GM18499 (cell line): ENCODE data around the gene IZUMO2.

Experiments
- ATAC-seq: cut with Tn5 transposase; IDR thresholded peaks from one replicate; pipeline ENCODE4 v1.9.1; 2021; ENCODE audit warnings: moderate number of reproducible peaks; ENCODE audit not compliant: insufficient read depth, unreplicated experiment

IZUMO2 gene

DNA sequence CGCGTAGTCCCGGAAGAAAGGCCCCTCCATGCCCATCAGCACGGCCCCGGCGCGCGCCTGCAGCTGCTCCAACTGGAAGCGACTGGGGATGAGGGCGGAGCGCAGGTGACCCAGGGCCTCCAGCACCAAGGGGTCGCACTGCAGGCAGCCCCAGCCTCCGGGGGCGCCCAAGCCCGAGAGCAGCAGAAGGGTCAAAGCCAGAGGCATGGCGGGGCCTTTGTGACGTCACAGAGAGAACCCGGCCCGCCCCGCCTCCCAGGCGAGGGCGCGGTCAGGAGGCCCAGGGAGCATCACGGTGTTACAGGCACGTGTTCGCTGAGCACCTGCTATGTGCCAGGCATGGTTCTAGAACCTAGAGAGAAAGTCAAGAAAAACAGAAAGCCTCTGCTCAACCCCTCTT, at the start of gene IZUMO2:
IZUMO2 (minus strand) TSS at position 294 of the 400 bp plus-strand sequence; CDS start at position 207, 87 bp downstream.
- no peak for ATAC-seq

DNA sequence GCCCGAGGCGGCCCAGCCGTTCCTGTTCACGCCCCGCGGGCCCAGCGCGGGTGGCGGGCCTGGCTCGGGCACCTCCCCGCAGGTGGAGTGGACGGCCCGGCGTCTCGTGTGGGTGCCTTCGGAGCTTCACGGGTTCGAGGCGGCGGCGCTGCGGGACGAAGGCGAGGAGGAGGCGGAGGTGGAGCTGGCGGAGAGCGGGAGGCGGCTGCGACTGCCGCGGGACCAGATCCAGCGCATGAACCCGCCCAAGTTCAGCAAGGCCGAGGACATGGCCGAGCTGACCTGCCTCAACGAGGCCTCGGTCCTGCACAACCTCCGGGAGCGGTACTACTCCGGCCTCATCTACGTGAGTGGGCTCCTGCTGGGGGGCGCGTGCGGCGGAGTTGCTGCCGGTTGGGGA, 47.3 kb upstream of the IZUMO2 start:
- no peak for ATAC-seq

DNA sequence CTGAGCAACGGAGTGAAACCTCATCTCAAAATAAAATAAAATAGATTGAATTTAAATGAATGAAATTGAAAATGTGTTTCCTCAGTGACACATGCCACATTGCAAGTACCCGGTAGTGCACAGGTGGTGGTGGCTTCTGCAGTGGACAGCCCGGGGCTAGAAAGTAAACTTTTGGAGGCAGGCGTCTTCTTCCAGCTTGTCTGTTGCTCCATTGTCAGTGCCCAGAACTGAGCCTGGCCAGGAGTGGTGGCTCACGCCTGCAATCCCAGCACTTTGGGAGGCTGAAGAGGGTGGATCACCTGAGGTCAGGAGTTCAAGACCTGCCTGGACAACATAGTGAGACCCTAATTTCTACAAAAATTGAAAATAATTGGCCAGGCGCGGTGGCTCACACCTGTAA, 46.0 kb upstream of the IZUMO2 start:
- no peak for ATAC-seq

DNA sequence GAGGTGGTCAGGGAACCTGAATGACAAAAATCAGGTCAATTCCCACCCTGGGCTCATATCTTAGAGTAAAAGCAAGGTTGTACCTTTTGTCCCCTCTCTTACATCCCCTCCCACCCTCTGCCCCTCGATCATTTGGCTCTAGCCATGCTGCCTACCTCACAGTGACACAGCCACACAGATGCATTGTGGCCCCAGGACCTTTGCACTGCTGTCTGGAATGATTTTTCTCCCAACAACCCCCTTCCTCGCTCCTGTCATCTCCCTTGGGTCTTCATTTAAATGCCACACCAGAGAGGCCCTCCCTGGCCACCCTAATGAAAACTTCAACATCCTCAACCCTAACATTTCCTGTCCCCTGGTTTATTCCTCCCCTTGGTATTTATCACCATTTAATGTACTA, 44.6 kb upstream of the IZUMO2 start:
- ATAC-seq: no peak

DNA sequence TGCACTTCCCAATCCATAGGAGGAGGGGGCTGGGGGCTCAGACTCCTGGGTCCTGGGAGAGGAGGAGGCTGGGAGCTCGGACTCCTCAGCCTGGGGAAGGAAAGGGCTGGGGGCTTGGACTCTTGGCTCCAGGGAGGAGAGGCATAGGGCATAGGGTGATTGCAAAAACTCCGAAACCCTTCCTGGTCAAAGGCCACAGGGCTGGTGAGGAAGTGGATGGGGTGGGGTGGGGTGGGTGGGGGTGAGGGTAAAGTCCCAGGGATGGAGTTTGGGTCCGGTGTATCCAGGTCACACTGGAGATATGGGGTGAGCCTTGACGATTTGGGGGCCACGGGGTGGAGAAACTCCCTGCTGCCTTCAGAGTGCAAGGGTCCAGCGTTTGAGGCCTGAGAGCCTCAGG, 43.1 kb upstream of the IZUMO2 start:
- ATAC-seq: no peak

DNA sequence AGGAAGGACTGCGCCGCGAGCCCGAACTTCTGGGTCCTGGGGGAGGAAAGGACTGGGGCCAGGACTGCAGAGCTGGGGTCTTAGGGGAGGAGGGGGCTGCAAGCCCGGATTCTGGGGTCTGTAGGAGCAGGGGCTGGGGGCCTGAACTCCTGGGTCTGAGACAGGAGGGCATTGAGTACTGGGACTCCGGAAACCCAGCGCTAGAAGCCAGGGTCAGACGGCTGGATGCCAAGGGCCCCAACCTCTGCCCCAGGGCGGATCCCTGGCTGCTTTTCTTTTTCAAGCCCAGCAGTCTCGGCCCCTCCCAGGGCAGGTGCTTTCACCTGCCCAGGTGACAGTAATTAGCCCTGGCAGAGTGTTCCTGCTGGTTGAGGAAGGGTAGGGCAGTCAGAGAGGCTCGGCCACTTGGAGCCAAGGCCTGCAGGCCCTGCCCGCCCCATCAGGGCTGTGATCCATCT, 42.6 kb upstream of the IZUMO2 start:
- no peak for ATAC-seq

DNA sequence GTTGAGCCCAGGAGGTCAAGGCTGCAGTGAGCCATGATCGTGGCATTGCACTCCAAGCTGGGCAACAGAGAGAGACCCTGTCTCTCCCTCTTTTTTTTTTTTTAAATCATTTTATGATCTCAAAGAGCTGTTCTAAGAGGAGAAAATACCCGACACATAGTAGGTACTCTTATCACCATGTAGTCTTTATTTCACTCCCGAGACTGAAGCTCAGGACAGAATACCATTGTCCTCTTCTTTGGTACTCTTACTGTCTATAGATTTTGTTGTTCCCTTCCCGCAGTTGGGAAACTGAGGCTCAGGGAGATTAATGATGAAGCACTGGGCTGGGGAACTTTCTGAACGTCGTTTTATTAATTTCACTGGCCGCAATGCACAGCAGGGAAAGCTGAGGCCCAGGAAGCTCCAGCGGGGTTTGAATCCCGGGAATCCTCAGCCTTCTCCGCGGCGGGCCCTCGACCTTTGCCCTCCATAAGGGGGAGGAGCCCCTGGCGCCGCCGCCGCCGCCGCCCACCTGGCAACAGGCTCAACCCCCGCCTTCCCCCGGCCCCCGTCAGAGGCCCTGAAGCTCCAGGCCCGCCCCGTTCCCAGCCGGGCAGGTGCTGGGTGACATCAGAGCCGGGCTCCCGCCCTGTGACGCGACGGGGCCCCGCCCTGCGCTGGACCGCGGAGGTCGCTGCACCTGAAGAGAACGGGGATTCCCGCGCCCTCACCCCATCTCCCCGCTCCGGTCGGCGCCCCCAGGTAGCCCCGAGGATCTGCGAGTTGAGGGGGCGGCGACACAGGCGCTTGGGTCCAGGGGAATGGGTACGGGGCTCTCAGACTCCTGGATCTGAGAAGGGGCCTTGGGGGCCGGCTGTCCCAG, 42.0 kb upstream of the IZUMO2 start:
- ATAC-seq: no peak

DNA sequence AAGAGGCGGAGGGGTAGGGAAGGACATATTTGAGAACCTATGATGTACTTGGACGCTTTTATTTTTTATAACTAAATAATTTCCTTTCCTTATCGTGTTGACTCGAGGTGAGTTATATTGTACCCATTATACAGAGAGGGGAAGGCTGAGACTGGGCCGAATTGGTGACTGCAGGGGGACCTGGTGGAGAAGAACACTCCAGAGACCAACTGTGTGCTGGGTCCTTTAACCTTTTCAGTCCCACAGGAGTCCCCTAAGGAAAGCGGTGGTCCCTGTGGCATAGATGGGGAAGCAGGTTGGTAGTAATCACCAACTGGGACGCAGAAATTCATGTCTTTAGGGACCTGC, 41.0 kb upstream of the IZUMO2 start:
- ATAC-seq: no peak

DNA sequence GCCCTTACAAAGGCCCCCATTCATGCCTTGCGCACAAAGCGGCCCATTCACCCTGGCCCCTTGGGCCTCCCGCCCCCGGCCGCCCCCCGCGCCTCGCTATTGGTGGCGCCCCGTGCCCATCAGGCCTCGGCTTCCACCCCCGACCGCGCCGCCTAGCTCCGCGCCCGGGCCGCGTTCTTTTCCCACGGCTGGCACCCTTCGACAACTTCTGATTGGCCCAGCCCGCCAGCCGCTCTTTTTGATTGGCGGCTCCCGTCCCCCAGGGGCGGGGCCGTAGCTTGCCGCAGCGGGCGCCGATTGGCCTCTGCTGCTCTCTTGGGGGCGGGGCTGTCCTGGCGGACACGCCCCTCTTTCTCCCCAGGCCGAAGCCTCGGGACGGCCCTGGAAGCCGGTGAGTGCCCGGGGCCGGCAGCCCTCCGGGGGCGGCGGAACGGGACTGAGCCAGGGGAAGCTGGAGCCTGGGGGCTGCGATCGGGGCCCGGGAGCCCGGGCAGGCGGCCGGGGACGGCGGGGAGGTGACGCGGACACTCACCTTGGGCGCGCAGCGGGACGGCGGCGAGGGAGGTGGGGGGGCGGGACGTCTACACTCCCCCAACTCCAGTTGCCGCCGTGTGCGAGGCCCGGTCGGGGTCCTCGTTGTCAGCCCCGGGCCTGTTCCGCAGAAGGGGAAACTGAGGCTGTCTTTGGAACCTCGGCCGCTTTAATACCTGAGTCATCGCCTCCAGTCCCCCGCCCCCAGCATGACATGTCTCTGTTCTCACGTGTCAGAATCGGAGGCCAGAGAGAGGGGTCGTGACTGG, 40.4 kb upstream of the IZUMO2 start, which contains the start of gene MYH14:
MYH14 (plus strand) TSS at position 342 of the 800 bp plus-strand sequence. CDS start 6,744 bp downstream, outside the sequence.
- no peak for ATAC-seq

DNA sequence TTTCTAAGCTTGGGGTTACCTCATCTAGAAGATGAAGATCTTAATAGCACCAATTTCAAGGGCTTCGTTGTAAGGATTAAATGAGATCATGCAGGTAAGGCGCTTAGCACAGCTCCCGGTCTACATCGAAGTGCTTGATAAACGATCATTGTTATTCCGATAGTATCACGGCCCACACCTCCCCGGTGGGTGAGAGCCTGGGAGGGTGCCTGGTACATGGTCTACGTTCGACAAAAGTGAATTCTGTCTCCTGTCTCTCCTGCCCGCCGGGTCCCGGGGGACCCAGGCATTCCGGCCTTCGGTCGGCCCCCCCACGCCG, 39.8 kb upstream of the IZUMO2 start:
- ATAC-seq: no peak

DNA sequence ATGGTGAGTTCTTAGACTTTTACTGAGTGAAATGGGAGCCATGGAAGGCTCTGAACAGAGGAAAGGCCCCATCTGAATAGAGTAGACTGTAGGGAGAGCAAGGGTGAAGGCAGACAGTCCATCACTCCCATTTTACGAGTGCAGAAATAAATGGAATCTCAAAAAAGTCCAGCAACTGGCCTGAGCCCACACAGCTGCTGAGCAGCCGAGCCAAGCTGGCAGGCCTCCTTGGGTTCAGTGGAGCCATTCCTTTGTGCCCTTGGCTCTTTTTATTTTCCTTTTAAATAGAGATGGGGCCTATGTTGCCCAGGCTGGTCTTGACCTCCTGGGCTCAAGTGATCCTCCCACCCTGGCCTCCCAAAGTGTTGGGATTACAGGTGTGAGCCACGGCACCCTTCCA, 39.3 kb upstream of the IZUMO2 start:
- no peak for ATAC-seq

DNA sequence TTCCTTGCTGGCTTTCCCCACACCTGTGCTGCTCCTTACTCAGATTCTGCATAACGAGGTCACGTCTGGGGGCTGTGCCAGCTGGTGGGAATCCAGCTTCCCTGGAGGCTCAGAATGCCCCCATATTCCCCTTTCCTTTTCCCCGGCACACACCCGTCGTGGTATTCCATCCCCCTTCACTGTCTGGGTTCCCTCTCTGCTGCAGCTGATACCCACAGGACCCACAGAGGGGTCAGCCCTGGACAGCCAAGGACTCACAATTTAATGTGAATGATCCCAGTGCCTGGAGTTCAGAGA, 36.1 kb upstream of the IZUMO2 start:
- no peak for ATAC-seq

DNA sequence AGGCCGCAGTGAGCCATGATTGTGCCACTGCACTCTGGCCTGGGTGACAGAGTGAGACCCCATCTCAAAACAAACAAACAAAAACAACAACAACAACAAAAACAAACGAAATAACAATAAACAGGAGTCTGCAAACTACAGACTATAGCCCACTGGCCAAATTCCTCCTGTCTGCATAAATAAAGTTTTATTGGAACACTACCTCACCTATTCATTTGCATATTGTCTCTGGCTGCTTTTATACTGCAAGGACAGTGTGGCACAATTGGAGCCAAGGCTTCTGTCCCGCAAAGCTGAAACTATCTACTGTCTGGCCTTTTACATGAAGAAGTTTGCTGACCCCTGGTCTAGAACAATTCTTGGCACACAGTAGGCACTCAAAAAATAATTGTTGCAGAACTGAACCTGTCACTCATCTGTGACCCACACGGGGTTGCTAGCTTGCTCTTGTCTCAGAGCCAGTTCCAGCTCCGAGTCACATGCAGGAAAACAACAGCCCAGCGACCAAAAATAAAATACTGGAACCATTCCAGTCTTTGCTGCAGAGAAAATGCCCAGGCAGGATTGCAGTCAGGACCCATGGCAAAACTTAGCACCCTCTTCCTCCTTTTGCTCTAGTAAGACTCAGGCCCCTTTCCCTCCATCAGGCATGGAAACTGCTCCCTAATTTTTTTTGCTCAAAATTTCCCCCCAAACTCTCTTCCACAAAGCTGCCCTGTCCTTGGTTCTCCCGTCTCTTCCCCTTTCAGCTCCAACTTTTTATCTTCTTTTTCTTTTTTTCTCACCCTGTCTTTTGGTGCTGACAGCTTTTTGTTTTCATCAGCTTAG, 35.6 kb upstream of the IZUMO2 start:
- no peak for ATAC-seq

DNA sequence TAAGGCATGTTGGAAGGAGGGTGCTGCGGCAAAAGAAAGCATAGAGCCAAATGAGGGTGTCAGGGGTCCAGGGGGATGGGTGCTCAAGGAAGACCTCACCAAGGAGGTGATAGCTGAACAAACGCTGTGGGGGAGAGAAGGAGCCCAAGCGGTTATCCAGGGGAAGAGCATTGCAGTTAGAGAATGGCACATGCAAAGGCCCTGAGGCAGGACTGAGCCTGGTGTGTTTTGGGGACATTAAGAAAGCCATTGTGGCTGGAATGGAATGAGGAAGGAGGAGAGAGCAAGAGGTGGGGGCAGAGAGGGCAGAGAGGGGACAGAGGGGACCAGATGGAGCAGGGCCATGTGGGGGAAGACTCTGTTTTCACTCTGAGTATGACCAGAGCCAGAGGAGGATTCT, 34.3 kb upstream of the IZUMO2 start:
- no peak for ATAC-seq

DNA sequence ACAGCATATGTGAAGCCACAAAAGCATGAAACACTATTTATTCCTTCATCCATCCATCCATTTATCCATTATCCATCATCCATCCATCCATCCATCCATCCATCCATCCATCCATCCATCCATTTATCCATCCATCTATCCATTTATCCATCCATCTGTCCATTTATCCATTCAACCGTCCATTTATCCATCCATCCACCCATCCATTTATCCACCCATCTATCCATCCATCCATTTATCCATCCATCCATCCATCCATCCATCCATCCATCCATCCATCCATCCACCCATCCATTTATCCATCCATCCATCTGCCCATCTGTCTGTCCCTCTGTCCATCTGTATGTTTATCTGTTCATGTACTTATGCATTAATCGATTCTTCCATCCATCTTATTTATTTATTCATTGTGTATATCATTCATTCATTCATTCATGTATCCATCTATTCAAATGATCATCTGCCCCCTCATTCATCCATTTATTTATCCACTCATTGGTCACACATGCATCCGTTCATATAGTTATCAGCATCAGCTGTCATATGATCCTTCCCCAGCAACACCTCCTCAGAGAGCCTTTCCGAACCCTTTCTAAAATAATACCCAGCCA, 33.3 kb upstream of the IZUMO2 start:
- no peak for ATAC-seq

DNA sequence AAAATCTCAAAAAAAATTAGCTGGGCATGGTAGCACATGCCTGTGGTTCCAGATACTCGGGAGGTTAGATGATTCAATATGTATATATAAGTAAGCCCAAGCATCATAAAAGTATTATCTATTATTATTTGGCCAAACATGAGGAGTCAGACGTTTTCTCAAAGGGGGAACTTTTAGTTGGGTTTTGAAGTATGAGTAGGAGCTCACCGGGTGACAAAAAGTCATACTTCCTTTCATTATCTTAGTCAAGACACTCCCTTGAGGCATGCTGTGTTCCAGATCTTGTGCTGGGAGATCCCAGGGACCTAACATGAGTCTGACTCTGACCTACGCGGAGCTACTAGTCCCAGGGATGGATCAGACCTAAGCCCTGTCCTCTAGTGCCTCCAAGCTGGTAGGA, 32.1 kb upstream of the IZUMO2 start:
- ATAC-seq: no peak

DNA sequence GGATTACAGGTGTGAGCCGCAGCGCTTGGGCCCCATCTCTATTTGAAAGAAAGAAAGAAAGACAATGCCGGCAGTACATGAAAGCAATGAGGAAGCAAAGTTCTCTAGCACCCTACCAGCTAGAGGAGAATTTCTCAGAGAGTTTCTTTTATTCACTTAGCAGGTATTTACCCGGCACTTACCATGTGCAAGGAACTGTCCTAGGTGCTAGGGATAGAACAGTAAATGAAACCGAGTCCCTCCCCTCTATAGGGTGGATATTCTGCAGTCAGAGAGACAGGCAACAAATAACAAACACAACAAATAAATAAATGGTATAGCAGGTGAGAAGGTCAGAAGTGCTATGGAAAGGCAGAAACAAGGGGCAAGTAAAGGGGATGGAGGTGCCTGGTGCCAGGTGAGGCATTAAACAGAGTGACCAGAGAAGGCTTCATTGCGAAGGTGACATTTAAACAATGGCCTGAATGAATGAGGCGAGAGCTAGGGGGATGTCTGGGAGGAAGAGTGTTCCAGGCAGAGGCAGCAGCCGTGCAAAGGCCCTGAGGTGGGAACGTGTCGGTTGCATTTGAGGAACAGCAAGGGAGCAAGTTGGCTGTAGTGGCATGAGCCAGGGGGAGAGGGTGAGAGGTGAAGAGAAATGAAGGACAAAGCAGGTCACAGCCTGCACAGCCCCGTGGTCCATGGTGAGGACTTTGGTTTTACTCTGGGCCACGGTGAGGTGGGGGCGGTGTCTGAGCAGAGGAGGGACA, 29.6 kb upstream of the IZUMO2 start:
- ATAC-seq: no peak

DNA sequence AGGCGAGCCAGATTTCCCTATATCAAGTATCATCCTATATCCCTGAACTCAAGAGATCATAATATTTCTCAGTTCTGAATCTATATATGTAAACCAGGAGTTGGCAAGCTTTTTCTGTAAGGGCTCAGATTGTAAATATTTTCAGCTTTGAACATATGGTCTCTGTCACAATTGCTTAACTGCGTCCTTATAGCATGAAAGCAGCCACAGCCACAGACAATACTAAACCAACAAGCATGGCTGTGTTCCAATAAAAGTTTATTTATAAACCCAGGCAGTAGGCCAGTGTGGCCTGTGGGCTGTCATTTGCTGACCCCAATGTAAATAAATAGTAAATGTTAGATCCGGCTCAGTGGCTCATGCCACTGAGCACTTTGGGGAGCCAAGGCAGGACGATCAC, 28.1 kb upstream of the IZUMO2 start:
- no peak for ATAC-seq

DNA sequence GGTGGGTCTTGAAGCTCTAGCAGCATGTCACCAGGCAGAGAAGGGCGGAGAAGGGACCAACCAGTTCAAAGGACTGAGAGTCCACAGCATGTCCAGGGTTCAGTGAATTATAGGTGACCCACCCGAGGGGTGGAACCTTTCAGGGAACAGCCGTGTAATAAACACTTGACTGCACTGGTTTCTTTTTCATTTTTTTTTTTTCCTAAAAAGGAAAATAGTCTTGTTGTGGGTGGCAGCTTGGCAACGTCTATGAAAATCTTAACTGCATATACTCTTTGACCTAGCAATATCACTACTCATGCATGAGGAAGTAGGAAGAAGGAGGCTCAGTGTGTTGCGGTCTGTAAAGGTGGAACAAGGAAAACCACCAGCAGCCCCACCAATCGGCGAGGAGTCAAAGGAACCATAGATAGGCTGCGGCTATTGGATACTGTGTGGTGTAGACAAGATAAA, 27.4 kb upstream of the IZUMO2 start:
- no peak for ATAC-seq

DNA sequence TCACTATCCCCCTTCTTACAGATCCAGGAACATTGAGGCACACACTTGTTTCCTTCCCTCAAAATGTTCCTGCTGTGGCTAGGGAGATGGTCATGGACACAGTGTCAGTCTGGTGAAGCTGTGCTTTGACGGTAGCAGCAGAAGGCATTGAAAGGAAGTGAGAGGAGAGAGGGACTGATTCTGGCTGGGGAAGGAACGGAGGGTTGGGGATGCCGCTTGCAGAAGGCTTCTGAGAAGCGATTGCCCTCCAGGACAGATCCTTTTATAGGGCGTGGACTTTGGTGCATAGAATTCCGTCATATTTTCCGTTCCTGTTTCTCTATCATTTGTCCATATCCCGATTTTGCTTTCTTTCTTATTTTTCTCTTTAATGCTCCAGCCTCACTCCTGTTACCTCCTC, 26.2 kb upstream of the IZUMO2 start:
- no peak for ATAC-seq
